NCI-H2227 (cell line): ENCODE data around the gene AOAH.

ENCODE experiments used
- DNase-seq: peaks from one replicate; lab custom pipeline; 2025; ENCODE audit not compliant: unreplicated experiment; lab: John Stamatoyannopoulos, UW

The AOAH gene

DNA sequence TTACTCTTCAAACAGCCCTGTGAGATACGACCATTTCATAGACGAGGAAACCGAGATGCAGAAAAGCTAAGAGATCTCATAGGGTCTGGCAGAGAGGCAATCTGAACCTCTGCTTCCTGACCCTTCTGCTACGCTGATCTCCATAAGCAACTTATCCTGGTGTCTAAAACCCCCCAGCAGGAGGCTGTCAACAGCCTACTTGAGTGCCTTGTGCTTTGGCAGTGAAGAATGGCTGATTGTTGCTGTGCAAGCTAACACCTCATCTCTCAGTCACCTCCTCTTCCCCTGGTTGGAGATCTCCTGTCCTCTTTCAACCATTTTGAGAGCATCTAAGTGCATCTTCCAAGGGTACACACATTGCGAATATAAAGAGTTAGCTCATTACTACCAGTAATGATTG, 86.2 kb downstream of the AOAH start:
- no peak for DNase-seq

DNA sequence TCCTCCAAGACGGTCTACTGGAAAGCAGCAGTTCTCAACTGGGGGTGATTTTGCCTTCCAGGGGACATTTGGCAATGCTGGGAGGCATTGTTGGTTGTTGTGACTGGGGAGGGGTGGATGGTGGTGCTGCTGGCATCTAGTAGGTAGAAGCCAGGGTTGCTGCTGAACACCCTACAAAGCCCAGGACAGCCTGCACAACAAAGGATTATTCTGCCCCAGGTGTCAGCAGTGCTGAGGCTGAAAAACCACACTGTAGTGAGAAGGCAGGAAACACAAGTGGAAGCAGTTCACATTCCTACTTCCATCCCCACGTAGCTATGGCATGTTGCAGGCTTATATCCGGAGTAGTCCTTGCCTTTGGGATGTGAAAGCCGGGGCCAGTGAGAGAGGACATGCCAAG, 86.9 kb downstream of the AOAH start:
- DNase-seq, result no peak

DNA sequence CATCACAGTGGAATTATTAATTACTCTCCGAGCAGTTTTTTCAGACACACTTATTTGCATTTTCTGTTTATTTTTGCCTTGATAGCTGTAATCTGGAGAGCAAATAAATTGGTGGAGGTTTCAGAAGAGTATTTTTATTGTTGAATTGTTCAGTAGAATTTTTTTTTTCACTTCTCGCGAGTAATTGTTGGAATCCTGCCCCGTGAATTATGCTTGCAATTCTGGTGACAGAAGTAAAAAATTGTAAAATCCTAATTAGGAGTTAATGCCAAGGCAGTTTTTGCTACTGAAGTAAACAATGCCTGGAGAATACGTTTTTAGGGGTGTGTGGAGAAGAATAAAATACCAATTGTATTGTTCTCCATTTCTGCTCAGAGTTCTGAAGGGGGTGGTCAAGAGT, 88.2 kb downstream of the AOAH start:
- no peak for DNase-seq

DNA sequence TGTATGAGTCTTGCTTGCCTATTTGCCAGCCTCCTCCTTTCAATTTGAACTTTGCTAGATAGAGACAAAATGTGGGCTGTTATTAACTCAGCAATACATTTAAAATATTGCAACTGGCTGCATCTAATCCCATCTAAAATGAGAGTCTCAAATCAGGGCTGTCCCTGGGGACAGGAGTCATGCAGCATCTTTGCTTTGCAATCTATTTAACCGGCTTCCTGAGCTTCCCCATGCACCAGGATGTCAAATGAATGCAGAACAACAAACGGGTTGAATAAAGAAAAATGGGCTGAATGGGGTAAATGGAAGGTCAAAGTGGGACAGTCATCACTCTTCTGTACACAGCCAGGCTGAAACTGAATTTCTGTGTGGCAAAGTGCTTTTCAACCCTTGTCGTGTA, 89.2 kb downstream of the AOAH start:
- peak; percentile 48 for DNase-seq

DNA sequence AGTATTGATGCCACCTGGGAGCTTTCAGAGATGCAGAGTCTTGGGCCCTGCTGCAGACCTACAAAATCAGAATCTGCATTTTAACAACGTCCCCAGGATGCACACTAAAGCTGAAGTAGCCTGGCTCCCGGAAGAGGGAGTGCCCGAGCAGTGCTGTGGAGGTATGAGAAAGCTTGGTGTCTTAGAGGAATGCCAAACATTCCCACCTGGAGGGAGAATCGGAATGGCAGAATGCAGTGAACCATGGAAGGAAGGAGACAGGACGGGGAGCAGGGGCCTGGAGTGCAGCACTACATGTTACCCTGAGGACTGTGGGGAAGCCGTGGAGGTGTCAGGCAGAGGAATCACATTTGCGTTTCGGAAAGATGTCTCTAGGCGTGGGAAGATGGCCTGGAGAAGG, 90.9 kb downstream of the AOAH start:
- no peak for DNase-seq

DNA sequence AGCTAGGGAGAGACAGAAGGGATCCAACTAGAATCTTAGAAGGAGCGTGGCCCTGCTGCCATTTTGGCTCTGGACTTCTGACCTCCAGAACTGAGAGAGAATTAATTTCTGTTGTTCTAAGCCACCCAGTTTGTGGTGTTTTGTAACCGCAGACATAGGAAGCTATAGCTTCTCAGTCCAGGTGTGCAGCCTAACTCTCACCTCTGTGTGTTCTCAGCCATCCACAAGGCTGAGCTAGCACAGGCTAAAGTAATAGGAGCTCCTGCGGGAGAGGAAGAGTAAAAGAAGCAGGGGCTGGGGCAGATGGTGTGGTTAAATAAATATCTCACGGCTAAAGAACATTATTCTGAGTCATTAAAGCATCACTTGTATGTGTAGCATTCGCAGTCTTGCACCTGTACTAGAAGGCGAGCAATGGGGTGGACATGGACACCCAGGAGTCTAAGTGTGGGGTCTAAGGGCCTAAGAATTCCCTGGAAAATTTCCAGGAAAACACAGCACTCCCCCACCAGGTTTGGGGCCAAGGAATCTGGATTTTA, 94.1 kb downstream of the AOAH start:
- DNase-seq, result no peak

DNA sequence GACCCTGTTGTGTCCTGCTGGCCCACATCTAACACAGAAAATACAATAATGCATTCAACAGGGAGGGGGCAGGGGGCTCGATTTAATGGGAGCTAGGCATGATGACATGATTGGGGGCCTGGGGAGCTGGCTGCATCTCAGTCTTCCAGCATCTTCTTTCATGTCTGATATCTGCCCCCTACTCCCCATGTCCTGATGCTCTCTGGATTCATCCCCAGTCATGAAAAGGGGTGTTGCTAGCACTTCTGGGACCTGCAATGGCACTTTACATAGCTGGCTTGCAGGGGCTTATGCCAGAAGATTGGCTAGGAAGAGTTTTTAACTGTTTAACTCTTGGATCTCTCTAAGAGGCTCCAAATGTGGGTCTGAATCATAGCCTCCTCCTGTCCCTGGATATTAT, 94.9 kb downstream of the AOAH start:
- DNase-seq, result no peak

DNA sequence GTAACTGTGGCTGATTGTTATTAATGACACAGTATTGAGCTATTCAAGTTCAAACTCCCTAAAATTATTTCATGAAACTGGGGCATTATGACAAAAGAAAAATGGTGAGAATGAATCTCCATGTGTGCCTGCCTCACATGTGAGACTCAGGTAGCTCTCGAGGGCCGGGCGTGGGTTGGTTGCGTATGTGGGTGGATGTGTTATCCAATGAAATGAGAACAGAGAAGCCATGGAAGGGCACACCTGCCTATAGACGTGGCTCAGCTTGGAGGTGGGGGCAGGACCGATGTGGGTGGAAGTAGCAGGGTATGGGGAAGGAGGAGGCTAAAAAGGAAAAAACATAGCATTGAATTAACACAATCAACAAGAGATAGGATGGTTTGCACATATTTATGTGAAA, 96.5 kb downstream of the AOAH start:
- DNase-seq, result no peak

DNA sequence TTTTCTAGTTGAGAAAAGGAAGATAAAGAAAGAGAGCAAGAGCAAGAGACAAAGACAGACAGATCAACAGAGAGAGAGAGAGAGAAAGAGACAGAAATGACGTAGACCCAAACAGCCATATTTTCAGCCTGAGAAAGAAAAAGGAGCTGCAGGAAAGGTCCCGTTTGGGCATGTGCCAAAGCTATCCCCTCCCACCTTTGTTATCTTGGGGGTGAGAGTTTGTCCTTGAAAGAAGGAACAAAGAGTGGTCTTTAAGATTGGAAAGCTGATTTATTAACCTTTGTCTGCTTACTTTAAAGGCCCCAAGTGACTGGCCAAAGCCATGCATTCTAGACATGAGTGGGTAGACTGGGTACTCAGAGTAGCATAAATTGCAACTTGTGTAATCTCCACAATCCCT, 98.2 kb downstream of the AOAH start:
- no peak for DNase-seq

DNA sequence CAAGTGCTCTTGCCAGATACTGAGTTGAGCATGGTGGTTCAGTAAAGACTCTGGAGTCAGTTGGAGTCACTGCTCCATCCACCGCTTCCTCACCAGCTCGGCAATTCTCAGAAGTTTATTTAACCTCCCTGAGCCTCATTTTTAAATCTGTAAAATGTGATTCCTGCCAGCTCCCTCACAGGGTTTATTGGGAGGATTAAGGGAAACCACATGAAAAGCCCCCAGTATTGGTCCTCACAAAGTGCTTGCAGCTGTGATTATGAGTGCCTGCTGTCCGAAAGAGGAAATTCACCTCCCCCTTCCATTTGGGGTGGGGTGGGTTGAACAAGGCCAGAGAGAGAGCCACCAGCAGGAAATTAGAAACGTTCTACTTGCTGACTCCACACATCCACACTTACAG, 99.0 kb downstream of the AOAH start:
- no peak for DNase-seq

DNA sequence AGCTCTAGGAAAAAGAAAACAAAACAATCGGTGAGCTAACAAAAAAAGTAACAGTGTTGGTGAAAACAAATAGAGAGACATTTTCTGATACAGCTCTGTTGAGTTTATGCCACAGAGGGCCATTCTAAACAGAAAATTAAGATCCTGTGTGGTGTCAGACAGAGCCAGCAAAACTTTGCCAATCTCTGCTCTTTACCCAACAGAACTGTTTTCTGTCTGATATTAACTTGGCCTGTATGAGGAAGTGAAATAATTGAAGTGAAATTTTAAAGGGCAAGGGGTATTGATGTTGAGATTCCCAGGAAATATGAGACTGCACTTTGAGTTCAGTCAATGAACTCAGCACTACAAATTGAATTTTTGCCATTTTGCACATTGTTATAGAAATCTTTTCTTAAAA, 101.0 kb downstream of the AOAH start:
- DNase-seq, result no peak

DNA sequence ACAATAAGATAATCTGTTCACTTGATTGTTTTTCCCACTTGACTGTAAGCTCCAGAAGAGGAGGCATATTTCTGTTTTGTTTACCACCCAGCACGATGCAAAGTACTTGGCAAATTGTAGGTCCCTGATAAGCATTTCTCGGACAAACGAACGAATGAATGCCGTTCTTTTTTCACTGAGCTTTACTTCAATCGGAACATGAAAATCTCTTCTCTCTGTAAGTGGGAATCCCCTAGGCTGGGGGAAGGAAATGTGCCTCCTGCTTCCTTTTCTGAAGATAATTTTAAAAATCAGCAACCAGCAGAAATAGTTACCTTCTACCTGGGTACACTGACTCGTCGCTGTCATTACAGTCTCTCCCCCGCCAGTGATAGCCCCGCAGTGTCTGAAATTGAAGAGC, 102.9 kb downstream of the AOAH start:
- peak; percentile 36 for DNase-seq

DNA sequence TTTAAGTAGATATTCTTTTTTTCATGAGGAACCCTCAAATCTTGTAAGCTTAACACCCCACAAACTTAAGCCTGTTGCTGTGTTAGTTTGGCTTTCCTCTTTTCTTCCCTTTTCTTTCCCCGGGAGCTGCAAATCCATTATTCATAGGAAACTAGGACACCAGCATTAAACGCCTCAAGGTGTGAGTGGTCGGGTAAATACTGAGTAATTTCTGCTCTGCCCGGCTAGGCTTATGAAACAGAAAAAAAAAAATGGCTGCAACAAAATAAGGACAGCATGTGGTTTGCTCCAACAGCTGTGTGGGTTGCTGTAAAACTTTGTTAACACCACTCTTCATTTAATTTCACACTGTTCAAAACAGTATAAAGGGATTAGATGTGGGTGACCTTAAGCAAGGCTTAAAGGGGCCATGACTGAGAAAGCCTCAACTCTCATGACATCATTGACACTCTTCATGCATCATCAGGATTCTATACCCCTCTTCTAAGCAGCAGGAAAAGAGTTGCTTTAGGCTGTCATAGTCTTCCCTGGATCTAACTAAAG, 104.1 kb downstream of the AOAH start:
- DNase-seq, result no peak

DNA sequence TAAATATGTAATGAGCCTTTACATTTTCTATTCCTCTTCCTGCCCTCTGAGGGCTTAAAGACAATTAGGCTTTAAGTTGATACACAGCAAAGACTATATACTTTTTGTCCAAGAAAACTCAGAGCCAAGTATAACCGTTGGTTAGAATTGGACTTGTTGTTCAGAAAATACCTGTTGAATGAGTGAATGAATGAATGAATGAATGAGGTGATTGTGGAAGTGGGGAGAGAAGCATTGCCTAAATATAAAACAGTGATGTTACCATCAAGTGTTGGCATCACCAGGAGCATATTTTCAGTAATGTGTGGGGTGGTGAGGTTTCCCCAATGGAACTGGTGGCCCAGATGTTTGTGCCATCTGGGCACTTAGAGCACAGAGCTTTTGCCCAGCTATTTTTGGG, 106.9 kb downstream of the AOAH start:
- no peak for DNase-seq

DNA sequence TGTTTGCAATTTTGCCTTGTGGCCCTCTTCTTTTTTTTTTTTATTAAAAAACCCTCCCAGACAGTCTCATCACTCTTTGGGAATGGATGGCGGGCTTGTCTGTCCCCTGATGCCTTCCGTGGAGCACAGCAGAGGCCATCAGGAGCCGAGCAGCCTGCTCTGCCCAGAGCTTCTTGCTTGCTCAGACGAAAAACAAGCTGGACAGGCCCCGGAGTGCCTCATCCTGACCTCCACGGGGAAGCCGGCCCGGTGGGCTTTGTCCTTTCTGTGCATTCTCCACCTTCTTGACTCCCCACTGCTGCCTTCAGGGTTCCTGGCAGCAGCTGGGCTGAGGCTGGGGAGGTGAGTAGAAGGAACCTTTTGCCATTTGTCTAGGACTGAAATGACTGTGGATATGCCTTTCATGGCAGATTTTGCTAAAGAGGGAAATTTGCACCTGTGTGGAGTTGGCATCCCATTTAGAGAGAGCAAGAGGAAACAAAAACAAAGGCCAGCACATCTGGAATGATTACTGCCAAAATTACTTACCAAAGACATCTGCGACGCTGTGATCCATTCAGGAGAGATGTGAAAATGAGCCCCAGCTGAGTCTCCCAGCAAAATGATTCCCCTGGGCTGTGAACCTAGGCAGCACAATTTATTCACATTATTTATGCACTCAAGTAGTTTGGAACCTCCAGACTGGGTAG, 108.3 kb downstream of the AOAH start:
- peak; percentile 18 for DNase-seq

DNA sequence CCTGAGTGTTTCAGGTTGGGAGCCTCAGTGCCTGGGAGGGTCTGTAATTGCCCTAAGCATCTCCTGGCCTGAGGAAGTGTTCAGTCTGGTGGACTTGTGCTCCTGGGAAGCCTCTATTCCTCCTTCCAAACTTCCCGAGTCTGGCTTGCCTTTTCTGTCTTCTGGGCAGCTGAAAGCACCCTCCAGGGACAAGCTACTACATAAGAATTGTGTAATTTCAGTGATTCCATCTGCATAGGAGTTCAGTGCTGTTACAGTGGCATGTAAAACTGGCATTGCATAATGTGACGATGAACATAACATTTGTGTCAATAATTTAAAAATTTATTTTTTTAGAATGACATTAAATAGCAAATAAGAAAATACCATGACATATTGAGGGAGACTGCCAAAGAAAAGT, 109.3 kb downstream of the AOAH start:
- DNase-seq, result no peak

DNA sequence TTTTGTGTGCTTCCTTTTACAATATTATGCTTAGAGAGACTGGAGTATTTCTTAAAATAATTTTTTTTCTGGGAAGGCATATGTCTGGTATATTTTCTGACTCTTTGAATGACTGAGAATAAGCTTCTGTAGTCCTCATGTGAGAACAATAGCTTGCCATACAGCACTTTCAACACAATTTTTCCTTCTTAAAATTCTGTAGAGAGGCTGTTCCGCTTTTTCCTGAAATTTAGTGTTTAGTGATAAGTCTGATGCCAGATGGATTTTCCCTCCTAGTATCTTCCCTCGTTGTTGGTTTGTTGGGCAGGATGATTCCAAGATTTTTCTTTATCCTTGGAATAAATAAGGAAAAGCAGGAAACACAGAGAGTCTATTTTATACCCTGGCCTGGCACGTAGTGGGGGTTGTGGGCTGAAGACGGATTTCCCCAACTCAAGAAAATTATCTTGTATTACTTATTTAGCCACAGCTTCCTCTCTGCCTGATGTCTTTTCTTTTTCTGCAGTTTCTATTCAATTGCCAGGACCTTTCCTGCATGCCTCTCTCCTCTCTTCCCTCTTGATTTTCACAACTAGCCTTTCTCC, 111.2 kb downstream of the AOAH start:
- DNase-seq, result no peak

DNA sequence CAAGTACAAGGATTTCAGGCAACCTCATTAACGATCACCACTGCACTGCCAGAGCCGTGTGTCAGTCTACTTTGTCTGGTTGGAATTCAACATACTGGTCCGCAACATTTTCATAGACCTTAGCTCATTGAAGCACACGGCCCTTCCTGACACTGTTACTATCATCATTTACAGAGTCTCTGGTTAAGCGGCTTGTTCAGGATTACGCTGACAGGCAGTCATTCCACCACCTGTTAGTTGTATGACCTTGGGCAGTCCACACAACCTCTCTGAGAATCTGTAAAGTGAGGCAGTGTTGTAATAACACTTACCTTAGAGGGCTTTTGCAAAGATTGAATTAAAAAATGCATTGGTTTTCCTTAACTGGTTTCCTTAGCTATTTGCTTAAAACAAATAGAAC, 112.6 kb downstream of the AOAH start:
- no peak for DNase-seq

DNA sequence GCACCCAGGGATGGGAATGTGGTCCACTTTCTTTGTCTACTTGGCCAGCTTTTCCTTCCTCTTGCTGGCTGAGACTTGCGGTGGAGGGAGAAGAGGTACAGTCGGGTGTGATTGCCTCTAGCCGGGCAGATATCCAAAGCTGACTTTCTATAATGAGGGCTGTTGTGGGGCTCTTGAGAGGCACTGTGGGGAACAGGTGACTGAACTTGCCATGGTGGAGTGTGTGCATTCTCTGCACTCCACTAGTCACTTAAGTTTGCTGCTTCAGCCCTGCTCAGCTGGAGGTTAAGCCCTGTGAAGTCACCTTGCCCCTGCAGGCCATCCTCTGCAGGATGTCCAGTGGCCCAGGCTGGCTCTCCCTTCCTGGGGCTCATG, 116.6 kb downstream of the AOAH start:
- DNase-seq, result no peak

DNA sequence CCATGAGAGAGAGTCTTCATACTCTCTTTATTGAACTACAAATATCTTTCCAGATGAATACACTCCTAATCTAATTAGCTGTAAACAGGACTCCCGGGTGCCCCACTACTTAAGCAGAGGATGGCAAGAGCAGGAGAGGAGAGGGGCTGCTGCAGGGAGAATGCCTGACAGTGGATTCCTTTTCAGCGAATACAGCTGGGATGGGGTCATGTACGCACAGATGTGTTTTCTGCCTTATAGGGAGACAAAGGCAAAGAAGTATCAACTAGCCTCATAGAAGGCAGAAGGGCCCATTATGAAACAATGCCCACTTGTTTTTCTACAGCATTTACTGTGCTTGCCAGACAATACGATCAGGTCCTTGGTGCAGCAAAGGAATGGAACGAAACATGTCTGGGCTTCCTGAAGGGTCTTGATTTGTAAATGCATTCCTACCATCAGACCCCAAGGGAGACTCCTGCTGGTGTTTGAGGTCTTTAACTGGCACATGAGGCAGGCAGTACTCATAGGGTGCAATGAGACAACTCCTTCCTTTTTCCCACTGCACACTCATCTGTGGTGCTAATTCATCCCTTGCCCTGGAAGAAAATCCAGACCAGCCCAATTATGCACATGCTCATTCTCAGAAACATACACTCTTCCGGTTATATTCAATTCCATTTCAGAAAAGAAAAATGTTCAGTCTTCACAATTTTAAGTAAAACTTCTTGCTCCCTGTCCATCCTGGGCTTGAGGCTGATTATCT, 117.1 kb downstream of the AOAH start:
- no peak for DNase-seq

DNA sequence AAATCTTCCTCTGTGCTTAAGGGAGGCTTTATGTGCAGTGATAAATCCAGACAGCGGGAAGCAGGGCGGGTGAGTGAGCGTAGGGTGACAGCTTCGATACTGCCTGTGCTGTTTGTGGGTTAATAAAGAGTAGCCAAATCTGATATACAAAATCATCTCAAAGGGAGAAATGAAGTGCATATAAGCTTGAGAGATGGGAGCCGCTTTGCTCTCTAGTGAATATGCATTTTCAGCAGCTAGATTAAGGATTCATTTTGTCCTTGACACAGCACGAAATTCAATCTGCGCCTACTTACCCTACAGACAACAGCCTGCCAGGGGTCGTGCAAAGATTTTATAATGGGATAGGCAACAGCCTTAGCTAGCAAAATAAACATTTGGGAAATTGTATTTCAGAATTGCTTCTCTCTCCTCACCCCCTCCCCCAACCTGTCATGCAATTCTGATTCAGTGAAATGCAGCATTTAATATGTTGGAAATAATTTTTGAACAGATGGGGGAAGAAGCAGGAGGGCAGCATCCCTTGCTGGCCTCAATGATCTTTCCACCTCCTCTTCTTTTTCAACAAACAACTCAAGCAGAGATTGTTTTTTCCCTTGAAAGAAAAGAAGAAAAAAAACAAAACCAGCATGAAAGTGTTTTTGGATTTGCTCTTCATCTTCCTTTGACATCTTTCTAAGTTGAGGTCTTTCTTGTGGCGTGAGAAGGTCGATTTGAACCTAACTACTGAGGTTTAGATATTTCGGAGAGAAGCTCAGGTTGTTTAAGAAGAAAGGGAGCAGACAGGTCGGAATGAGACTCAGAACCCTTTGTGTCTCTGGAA, 117.9 kb downstream of the AOAH start:
- peak; percentile 16 for DNase-seq
